Subcutaneous adipose tissue (tissue), 4 donors: Measurements from ENCODE around the gene FAM83D. TPM values are rescaled to one million over a fixed set of nuclear protein-coding genes. Genes with fewer than 3 reads are reported as not detected.

ENCODE experiments used
- CTCF ChIP-seq: fragments of 450-650 bp; IDR thresholded peaks from one replicate; pipeline ENCODE4 v1.5.1; 2016; ENCODE audit warnings: low read depth, mild to moderate bottlenecking, control low read depth, antibody characterized with exemption, moderate library complexity
- total RNA-seq, 4 donors: library from RNA; depleted of rRNA; stranded (reverse); fragments of >200 nt; gene quantifications; one replicate each; pipeline ENCODE4 v1.1.0, GENCODE V29; 2016

Gene FAM83D
- total RNA-seq, 4 donors from 2014 or later: 0.57 to 1.8 (median 1.1) TPM

- no peak for TF ChIP-seq CTCF
Measured at GRCh38 chr20:38969708-38970107, 43.5 kb downstream of the FAM83D start.

- TF ChIP-seq CTCF: no peak
Measured at GRCh38 chr20:38970302-38970701, 44.1 kb downstream of the FAM83D start.

GRCh38 chr20:38973107-38973506 is 46.9 kb downstream of the FAM83D start:
- no peak for TF ChIP-seq CTCF

GRCh38 chr20:38973645-38974044 is 47.4 kb downstream of the FAM83D start:
- no peak for TF ChIP-seq CTCF

- no peak for TF ChIP-seq CTCF
Measured at GRCh38 chr20:38975539-38976120, 49.4 kb downstream of the FAM83D start.

GRCh38 chr20:38979434-38979833 is 53.2 kb downstream of the FAM83D start:
- no peak for TF ChIP-seq CTCF

GRCh38 chr20:38979842-38980241 is 53.6 kb downstream of the FAM83D start:
- TF ChIP-seq CTCF: no peak
